HG03442 (cell line): ENCODE measurements around the gene PTPRD.

Experiments used
- ATAC-seq: cut with Tn5 transposase; IDR thresholded peaks from one replicate; pipeline ENCODE4 v1.9.1; 2021; ENCODE audit warnings: mild to moderate bottlenecking, moderate library complexity; ENCODE audit not compliant: unreplicated experiment

Gene PTPRD

GRCh38 chr9:8382777-8383527 lies 2229.8 kb downstream of the PTPRD start:
- ATAC-seq, result no peak

GRCh38 chr9:8382266-8382665 lies 2230.5 kb downstream of the PTPRD start:
- ATAC-seq, result no peak

GRCh38 chr9:8381601-8382000 lies 2231.2 kb downstream of the PTPRD start:
- no peak for ATAC-seq

GRCh38 chr9:8374471-8374870 lies 2238.3 kb downstream of the PTPRD start:
- ATAC-seq, result no peak

GRCh38 chr9:8371686-8372085 lies 2241.1 kb downstream of the PTPRD start:
- no peak for ATAC-seq

GRCh38 chr9:8366161-8366926 lies 2246.5 kb downstream of the PTPRD start:
- ATAC-seq, result peak; percentile 34

- no peak for ATAC-seq
Observed at GRCh38 chr9:8365466-8366160, 2247.2 kb downstream of the PTPRD start.

GRCh38 chr9:8365029-8365428 lies 2247.8 kb downstream of the PTPRD start:
- peak; percentile 66 for ATAC-seq

- ATAC-seq, result no peak
Observed at GRCh38 chr9:8364026-8364752, 2248.6 kb downstream of the PTPRD start.

- ATAC-seq, result no peak
Observed at GRCh38 chr9:8362250-8362649, 2250.6 kb downstream of the PTPRD start.

- no peak for ATAC-seq
Observed at GRCh38 chr9:8361364-8361763, 2251.4 kb downstream of the PTPRD start.

GRCh38 chr9:8356406-8356805 lies 2256.4 kb downstream of the PTPRD start:
- no peak for ATAC-seq

GRCh38 chr9:8351436-8351835 lies 2261.4 kb downstream of the PTPRD start:
- ATAC-seq, result no peak

GRCh38 chr9:8349901-8350300 lies 2262.9 kb downstream of the PTPRD start:
- no peak for ATAC-seq

- ATAC-seq, result no peak
Observed at GRCh38 chr9:8349376-8349775, 2263.4 kb downstream of the PTPRD start.

GRCh38 chr9:8348756-8349155 lies 2264.0 kb downstream of the PTPRD start:
- ATAC-seq, result no peak

- ATAC-seq, result no peak
Observed at GRCh38 chr9:8346296-8346695, 2266.5 kb downstream of the PTPRD start.

GRCh38 chr9:8338767-8339510 lies 2273.9 kb downstream of the PTPRD start:
- no peak for ATAC-seq

GRCh38 chr9:8337834-8338766 lies 2274.7 kb downstream of the PTPRD start:
- no peak for ATAC-seq
